Activated effector memory CD4-positive, alpha-beta T cell treated with Interleukin-2 at 50 U/mL for 16 hours (primary cell): ENCODE results near the gene CCL5.

Experiments
- DNase-seq: peaks from one replicate; pipeline ENCODE4 v3.0.0-alpha.2; 2020

The CCL5 gene

DNA sequence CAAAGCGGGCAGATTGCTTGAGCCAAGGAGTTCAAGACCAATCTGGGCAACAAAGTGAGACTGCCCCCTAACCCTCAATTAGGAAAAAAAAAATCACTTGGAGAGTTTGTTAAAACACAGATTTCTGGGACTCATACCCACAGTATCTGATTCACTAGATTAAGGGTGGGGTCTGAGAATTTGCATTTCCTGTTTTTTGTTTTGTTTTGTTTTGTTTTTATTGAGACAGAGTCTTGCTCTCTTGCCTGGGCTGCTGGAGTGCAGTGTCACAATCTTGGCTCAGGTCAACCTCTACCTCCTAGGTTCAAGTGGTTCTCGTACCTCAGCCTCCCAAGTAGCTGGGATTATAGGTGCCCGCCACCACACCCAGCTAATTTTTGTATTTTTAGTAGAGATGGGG is 12.6 kb downstream of the CCL5 start:
- DNase-seq = no peak

GRCh38 chr17:35866341-35866950 is 13.7 kb downstream of the CCL5 start:
- DNase-seq = no peak

DNA sequence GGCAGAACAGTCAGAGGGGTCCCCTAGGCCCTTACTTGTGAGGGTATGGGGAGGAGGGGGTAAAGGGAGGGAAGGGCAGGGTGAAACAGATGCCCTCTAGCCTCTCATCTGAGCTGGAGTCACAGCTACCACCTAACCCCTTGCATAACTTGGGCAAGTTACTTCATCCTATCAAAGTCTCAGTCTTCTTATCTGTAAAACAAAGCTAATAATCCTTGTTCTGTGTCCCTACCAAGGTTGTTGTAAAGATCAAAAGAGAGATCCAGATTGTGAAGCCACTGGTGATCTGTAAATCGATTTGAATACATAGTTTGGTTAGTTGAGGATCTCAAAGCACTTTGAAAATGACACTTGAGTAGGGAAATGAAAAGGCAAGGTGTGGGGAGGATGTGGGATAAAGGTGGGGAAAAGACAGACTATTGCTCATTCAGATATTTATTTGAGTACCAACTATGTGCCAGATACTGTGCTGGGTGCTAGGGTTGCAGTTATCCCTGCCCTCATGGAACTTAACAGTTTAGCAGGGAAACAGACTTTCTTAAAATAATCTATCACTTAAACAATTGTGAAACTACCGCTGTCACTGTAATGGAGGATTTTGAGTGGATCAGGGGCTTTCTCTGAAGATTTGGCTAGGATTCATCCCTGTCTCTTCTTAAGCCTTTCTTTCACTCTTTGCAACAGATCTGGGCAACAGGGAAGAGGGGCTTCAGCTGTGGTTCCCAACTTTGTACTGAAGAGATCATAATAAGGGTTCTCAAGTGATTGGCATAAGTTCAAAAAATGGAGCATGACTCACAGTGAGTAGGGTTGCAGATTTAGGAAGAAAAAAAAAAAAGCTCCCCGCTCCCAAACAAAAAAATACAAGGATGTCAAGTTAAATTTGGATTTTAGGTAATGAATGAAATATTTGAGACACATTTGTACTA is 14.5 kb downstream of the CCL5 start:
- no peak for DNase-seq

DNA sequence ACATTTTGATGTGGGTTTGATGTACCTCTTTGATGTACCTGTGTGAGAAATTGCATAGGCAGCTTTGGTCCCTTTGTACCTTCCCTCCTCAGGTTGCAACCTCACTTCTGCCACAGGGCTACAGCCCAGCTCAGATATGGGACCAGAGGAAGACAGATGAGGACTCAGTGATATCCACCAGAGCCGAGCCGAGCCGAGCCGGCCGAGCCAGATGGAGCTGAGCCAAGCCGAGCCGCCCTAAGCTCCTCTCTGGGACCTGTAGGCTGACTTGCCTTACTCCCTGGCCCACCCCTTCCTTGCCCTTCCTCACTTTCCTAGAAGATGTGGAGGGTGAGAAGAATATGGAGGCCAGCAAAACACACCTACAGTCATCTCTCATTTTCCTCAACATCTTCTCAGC is 15.3 kb downstream of the CCL5 start:
- DNase-seq = no peak

DNA sequence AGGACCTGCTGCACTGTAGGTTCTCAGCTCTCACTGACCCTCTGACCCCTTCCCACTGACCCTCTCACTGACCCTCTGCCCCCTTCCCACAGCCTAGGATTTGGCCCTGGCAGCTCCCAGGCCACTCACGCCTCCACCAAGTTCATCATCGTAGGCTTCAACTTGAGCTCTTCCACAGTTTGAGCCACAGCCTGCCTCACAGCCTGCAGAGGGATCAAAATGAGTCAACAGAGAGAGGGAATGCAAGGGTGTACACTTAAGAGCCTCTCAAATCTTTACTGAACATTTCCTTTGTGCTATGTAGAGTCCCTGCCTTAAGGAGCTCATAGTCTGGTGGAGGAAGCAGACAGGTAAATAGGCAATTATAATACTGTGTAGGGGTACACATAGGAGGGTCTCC is 23.6 kb downstream of the CCL5 start:
- no peak for DNase-seq

DNA sequence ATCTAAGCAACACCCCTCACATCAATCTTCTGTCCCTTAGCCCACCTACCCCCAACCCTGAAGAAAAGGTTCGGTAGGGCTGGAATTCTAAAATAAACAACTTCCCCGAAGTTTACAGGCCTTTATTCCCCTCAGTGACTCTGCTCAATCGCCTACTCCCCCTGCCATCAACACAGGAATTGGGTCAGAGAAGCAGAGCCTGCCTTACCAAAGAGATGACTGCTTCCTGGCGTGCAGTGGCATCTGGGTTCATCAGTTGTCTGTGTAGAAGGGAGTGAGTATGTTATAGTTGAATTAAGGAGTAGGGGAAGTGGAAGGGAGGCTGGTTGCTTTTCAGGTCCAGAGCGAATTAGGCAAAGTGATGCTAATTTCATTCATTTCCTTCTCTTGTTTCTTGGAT is 24.2 kb downstream of the CCL5 start:
- DNase-seq = no peak

- DNase-seq = peak; percentile 21
Measured at GRCh38 chr17:35849469-35850348, 30.5 kb downstream of the CCL5 start.

DNA sequence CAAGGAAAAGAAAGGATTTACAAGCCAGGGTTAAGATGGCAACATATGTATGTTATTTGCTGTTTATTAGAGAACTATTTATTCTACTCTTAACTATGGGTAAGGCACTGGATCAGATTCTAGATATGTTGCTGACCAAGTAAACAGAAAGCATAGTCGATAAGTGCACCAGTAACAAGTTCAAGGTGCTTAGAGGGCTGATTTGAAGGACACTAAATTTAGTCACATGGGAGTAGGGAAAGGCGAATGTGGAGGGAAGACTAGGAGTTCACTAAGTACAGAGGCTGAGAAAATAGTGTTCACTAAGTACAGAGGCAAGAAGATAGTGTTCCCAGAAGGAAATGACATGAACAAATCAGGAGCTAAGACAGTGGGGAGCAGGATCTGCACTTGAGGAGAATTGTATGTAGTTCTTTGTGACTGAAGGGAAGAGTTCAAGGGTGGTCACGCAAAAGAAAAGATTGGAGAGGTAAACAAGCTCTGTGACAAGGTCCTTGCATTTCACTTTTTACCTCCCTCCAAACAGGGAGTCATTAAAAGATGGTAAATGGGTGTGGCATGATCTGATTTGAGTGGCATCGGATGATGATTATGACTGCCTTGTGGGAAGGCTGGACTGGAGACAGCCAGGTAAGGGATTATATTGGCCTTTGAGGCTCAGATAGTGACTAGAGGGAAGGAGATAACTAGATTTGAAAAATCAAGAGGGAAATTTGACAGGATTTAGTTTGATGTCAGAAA is 32.4 kb downstream of the CCL5 start:
- DNase-seq = no peak

- no peak for DNase-seq
Measured at GRCh38 chr17:35847006-35847405, 33.2 kb downstream of the CCL5 start.

DNA sequence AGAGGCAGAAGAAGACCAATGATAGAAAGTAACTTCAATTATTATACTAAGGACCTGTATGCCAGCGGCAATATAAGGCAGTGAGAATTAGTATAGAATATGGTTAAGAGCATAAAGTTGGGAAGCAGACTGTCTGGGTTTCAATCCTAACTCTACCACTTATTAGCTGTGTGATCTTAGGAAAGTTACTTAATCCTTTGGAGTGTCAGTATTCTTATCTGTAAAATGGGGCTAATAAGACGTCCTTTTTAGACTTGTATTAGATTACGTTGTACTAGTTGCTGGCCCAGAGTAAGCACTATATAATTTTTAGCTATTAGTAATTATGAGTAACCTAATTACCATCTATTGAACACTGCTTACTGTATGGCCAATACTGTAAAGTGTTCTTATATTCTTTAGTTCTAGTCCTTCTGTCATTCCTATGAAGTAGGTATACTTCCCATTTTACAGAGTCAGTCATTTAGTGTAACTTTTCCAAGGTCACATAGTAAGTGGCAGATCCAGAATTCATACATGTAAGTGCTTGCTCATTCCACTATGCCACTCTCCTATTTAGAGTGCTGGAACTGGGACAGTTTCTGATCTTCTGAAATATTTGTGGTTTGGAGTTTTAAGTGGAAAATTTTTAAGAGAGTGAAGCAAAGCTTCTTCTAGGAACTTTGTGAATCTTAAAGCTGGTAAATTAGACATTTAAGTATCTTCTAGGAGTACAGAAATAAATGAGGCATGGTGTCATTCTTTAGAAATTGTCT is 33.9 kb downstream of the CCL5 start:
- no peak for DNase-seq

DNA sequence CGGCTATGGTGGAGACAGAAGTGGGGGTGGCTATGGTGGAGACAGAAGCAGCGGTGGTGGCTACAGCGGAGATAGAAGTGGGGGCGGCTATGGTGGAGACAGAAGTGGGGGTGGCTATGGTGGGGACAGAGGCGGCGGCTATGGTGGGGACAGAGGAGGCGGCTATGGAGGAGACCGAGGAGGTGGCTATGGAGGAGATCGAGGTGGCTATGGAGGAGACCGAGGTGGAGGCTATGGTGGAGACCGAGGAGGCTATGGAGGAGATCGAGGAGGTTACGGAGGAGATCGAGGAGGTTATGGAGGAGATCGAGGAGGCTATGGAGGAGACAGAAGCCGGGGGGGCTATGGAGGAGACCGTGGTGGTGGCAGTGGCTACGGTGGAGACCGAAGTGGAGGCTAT is 35.6 kb downstream of the CCL5 start:
- no peak for DNase-seq

- no peak for DNase-seq
Measured at GRCh38 chr17:35843698-35844097, 36.5 kb downstream of the CCL5 start.

GRCh38 chr17:35842239-35842638 is 37.9 kb downstream of the CCL5 start:
- no peak for DNase-seq

DNA sequence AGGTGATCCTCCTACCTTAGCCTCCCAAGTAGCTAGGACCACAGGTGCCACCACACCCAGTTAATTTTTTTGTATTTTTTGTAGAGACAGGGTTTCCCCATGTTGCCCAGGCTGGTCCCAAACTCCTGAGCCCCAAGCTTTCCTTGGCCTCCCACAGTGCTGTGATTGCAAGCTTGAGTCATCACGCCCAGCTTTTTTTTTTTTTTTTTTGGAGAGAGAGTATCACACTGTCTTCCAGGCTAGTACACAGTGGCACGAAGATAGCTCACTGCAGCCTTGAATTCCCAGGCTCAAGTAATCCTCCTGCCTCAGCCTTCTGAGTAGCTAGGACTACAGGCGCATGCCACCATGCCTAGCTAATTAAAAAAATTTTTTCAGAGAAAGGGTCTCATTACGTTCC is 38.7 kb downstream of the CCL5 start:
- DNase-seq = no peak

DNA sequence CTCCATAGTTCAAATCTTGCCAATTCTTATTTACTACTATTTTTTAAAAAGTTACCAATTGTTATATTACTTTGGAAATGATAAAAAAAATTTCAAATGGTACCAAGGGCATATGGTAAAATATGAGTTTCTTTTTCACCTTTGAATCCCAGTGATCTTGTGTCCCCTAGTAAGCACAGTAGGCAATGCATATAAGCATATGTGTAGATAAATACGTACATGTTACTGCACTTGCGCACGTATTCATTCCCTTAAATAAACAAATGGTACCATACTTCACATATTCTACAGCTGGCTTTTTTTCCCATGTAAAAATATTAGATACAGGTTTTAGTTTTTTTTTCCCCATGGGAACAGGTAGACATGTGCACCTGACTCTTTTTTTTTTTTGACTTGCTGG is 39.1 kb downstream of the CCL5 start:
- DNase-seq = no peak

DNA sequence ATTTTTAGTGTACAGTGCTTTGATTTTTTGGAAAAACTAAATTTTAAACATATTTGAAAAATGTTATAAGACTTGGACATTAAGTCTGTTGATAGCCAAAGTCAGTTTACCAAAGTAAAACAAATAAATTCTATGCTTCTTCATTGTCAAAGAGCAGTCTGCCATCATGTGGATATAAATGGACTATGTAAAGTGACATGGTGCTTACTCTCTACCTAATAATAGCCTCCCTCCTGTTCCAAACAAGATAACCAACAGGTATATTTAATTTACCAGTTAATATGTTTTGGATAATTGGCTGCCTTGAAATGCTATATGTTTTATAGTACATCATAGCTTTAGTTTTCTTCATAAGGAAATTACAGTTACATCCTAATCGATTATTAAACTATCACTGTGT is 55.0 kb downstream of the CCL5 start:
- no peak for DNase-seq
